IMR-90 (cell line): ENCODE data around the gene OGT.

ENCODE experiments used
- BHLHE40 ChIP-seq: fragments of 150-350 bp; IDR thresholded peaks from 2 replicates; pipeline ENCODE4 v1.6.1; 2016; ENCODE audit warnings: mild to moderate bottlenecking, low read depth, low read length
- CEBPB ChIP-seq: IDR thresholded peaks from 2 replicates; pipeline ENCODE4 v1.6.1; 2012; ENCODE audit warnings: low read depth, low read length, improper control_type of control experiment
- FOS ChIP-seq: fragments of 150-350 bp; IDR thresholded peaks from 2 replicates; pipeline ENCODE4 v1.6.1; 2016; ENCODE audit warnings: low read depth, low read length
- MAZ ChIP-seq: IDR thresholded peaks from 2 replicates; pipeline ENCODE4 v1.6.1; 2012; ENCODE audit warnings: low read depth, mild to moderate bottlenecking, low read length, improper control_type of control experiment, moderate library complexity, borderline replicate concordance
- MXI1 ChIP-seq: IDR thresholded peaks from 2 replicates; pipeline ENCODE4 v1.6.1; 2012; ENCODE audit warnings: low read depth, mild to moderate bottlenecking, low read length, moderate library complexity, borderline replicate concordance
- POLR2A ChIP-seq: IDR thresholded peaks from 2 replicates; pipeline ENCODE4 v1.6.1; 2012; ENCODE audit warnings: mild to moderate bottlenecking, low read depth, low read length
- RAD21 ChIP-seq: IDR thresholded peaks from 2 replicates; pipeline ENCODE4 v1.6.1; 2012; ENCODE audit warnings: low read length, improper control_type of control experiment
- RCOR1 ChIP-seq: IDR thresholded peaks from 2 replicates; pipeline ENCODE4 v1.6.1; 2012; ENCODE audit warnings: mild to moderate bottlenecking, low read length, improper control_type of control experiment; ENCODE audit not compliant: insufficient replicate concordance
- RFX5 ChIP-seq: IDR thresholded peaks from 2 replicates; pipeline ENCODE4 v1.8.0; 2012; ENCODE audit warnings: low read depth, mild to moderate bottlenecking, low read length, moderate library complexity
- SMC3 ChIP-seq: fragments of 150-350 bp; IDR thresholded peaks from 2 replicates; pipeline ENCODE4 v1.6.1; 2016; ENCODE audit warnings: low read depth, mild to moderate bottlenecking, antibody characterized with exemption, low read length, moderate library complexity
- TF ChIP-seq, protein P1 (sequence below): conservative IDR thresholded peaks from 2 replicates; pipeline ENCODE4 v1.5.1; 2012; ENCODE audit warnings: mild to moderate bottlenecking, low read depth, low read length, improper control_type of control experiment
- TF ChIP-seq, protein P2 (sequence below): fragments of 150-350 bp; IDR thresholded peaks from 2 replicates; pipeline ENCODE4 v1.6.1; 2016; ENCODE audit warnings: low read depth, mild to moderate bottlenecking, low read length, moderate library complexity, borderline replicate concordance
- TF ChIP-seq, protein P3 (sequence below): fragments of 150-350 bp; IDR thresholded peaks from 2 replicates; pipeline ENCODE4 v1.6.1; 2017; ENCODE audit warnings: mild to moderate bottlenecking, antibody characterized with exemption, low read length, low read depth

DNA sequence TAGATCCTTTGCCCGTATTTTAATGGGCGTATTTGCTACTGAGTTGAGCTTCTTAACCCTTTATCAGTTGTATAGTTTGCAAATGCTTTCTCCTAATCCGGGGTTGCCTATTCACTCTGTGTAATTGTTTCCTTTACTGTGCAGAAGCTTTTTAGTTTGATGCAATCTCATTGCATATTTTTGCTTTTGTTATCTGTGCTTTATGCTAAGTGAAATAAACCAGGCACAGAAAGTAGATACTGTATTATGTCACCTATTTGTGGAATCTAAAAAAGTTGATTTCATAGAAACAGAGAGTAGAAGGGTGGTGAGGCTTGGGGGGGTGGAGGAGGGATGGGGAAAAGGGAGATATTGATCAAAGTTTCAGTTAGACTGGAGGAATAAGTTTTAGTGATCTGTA is 17.7 kb downstream of the OGT start:
- TF ChIP-seq, protein P1, sequence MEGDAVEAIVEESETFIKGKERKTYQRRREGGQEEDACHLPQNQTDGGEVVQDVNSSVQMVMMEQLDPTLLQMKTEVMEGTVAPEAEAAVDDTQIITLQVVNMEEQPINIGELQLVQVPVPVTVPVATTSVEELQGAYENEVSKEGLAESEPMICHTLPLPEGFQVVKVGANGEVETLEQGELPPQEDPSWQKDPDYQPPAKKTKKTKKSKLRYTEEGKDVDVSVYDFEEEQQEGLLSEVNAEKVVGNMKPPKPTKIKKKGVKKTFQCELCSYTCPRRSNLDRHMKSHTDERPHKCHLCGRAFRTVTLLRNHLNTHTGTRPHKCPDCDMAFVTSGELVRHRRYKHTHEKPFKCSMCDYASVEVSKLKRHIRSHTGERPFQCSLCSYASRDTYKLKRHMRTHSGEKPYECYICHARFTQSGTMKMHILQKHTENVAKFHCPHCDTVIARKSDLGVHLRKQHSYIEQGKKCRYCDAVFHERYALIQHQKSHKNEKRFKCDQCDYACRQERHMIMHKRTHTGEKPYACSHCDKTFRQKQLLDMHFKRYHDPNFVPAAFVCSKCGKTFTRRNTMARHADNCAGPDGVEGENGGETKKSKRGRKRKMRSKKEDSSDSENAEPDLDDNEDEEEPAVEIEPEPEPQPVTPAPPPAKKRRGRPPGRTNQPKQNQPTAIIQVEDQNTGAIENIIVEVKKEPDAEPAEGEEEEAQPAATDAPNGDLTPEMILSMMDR, result no peak
- TF ChIP-seq, protein P2, sequence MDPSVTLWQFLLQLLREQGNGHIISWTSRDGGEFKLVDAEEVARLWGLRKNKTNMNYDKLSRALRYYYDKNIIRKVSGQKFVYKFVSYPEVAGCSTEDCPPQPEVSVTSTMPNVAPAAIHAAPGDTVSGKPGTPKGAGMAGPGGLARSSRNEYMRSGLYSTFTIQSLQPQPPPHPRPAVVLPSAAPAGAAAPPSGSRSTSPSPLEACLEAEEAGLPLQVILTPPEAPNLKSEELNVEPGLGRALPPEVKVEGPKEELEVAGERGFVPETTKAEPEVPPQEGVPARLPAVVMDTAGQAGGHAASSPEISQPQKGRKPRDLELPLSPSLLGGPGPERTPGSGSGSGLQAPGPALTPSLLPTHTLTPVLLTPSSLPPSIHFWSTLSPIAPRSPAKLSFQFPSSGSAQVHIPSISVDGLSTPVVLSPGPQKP, result no peak
- TF ChIP-seq POLR2A, result no peak
- TF ChIP-seq, protein P3, sequence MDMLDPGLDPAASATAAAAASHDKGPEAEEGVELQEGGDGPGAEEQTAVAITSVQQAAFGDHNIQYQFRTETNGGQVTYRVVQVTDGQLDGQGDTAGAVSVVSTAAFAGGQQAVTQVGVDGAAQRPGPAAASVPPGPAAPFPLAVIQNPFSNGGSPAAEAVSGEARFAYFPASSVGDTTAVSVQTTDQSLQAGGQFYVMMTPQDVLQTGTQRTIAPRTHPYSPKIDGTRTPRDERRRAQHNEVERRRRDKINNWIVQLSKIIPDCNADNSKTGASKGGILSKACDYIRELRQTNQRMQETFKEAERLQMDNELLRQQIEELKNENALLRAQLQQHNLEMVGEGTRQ, result no peak
- TF ChIP-seq MAZ, result no peak
- no peak for TF ChIP-seq CEBPB
- TF ChIP-seq BHLHE40, result no peak
- no peak for TF ChIP-seq SMC3
- no peak for TF ChIP-seq RFX5
- no peak for TF ChIP-seq RAD21
- no peak for TF ChIP-seq MXI1
- no peak for TF ChIP-seq RCOR1
- no peak for TF ChIP-seq FOS
